Measurements from ENCODE around the gene AK2.

The AK2 gene

GRCh38 chr1:33060579-33061083, 23.9 kb upstream of the AK2 start:
- no peak for TF ChIP-seq POLR2AphosphoS5 (IDR thresholded peaks at IDR 0.05; ENCODE audit: low read depth)
- no peak for TF ChIP-seq GABPA (IDR thresholded peaks at IDR 0.05; ENCODE audit: low read depth)
- no peak for TF ChIP-seq SPI1 (IDR thresholded peaks at IDR 0.05; ENCODE audit: borderline replicate concordance, low read depth)
- no peak for TF ChIP-seq CTCF (IDR thresholded peaks at IDR 0.05; ENCODE audit: insufficient read depth, low read length)
- no peak for TF ChIP-seq REST (IDR thresholded peaks at IDR 0.05; ENCODE audit: insufficient replicate concordance, low read depth)
- H3K4me3 ChIP-seq (replicated peaks; ENCODE audit: insufficient read depth, low read length), result no peak overlapping the region
- no peaks in the 10 kb centered on the region for H3K27me3 ChIP-seq (ENCODE audit: insufficient read depth, poor library complexity, severe bottlenecking)
- H3K27ac ChIP-seq (replicated peaks), result no peak overlapping the region
- no peak for DNase-seq (ENCODE audit: low read depth in 1 of 2, low spot score in 1 of 2)

GRCh38 chr1:33057095-33057494, 20.4 kb upstream of the AK2 start:
- H3K27ac ChIP-seq (replicated peaks), result peak overlapping the region; percentile 56
- no peaks in the 10 kb centered on the region for H3K27me3 ChIP-seq (ENCODE audit: insufficient read depth, poor library complexity, severe bottlenecking)
- no peak for TF ChIP-seq POLR2AphosphoS5 (IDR thresholded peaks at IDR 0.05; ENCODE audit: low read depth)
- no peak for TF ChIP-seq REST (IDR thresholded peaks at IDR 0.05; ENCODE audit: insufficient replicate concordance, low read depth)
- TF ChIP-seq CTCF (IDR thresholded peaks at IDR 0.05; ENCODE audit: insufficient read depth, low read length), result no peak
- no peak for TF ChIP-seq SPI1 (IDR thresholded peaks at IDR 0.05; ENCODE audit: borderline replicate concordance, low read depth)
- H3K4me3 ChIP-seq (replicated peaks; ENCODE audit: insufficient read depth, low read length), result no peak overlapping the region
- peak in 1 of 2 experiments; percentile 71 for DNase-seq (ENCODE audit: low read depth in 1 of 2, low spot score in 1 of 2)

GRCh38 chr1:33056426-33056825, 19.7 kb upstream of the AK2 start:
- Histone ChIP-seq H3K4me3 (replicated peaks; ENCODE audit: insufficient read depth, low read length) (no peak overlapping the region), H3K27ac (replicated peaks) (peak overlapping the region; percentile 56), H3K27me3 (ENCODE audit: insufficient read depth, poor library complexity, severe bottlenecking) (no peaks in the 10 kb centered on the region)
- no peak for TF ChIP-seq GABPA (IDR thresholded peaks at IDR 0.05; ENCODE audit: low read depth)
- TF ChIP-seq POLR2AphosphoS5 (IDR thresholded peaks at IDR 0.05; ENCODE audit: low read depth), result no peak
- TF ChIP-seq CTCF (IDR thresholded peaks at IDR 0.05; ENCODE audit: insufficient read depth, low read length), result no peak
- DNase-seq (ENCODE audit: low read depth in 1 of 2, low spot score in 1 of 2), result no peak

All from HL-60 (cell line).